NK-92 (cell line): ENCODE results near the gene DNAJC1.
"Not testable (repeated sequence)": the region's sequence is repeated elsewhere in the genome, so short reads cannot be mapped to it uniquely, and the experiment has no call there.

Experiments
- DNase-seq: peaks from one replicate; lab custom pipeline; 2025; ENCODE audit not compliant: unreplicated experiment; lab: John Stamatoyannopoulos, UW

The DNAJC1 gene

GRCh38 chr10:21912625-21913024 lies 90.9 kb downstream of the DNAJC1 start:
- no peak for DNase-seq

GRCh38 chr10:21910798-21911197 lies 92.7 kb downstream of the DNAJC1 start:
- DNase-seq = no peak

GRCh38 chr10:21907436-21907835 lies 96.1 kb downstream of the DNAJC1 start:
- no peak for DNase-seq

- no peak for DNase-seq
Observed at GRCh38 chr10:21904930-21905329, 98.6 kb downstream of the DNAJC1 start.

GRCh38 chr10:21899736-21900135 lies 103.8 kb downstream of the DNAJC1 start:
- no peak for DNase-seq

GRCh38 chr10:21895932-21896331 lies 107.6 kb downstream of the DNAJC1 start:
- DNase-seq = no peak

GRCh38 chr10:21894648-21895342 lies 108.7 kb downstream of the DNAJC1 start:
- no peak for DNase-seq

GRCh38 chr10:21891439-21891838 lies 112.1 kb downstream of the DNAJC1 start:
- no peak for DNase-seq

GRCh38 chr10:21889477-21890275 lies 113.9 kb downstream of the DNAJC1 start:
- DNase-seq = no peak

- no peak for DNase-seq
Observed at GRCh38 chr10:21888959-21889358, 114.6 kb downstream of the DNAJC1 start.

GRCh38 chr10:21885940-21886339 lies 117.6 kb downstream of the DNAJC1 start:
- DNase-seq = no peak

- no peak for DNase-seq
Observed at GRCh38 chr10:21873198-21873597, 130.3 kb downstream of the DNAJC1 start.

GRCh38 chr10:21872771-21873170 lies 130.8 kb downstream of the DNAJC1 start:
- not testable (repeated sequence) for DNase-seq

GRCh38 chr10:21870849-21871248 lies 132.7 kb downstream of the DNAJC1 start:
- no peak for DNase-seq

GRCh38 chr10:21869087-21869486 lies 134.4 kb downstream of the DNAJC1 start:
- DNase-seq = not testable (repeated sequence)

- no peak for DNase-seq
Observed at GRCh38 chr10:21860718-21861117, 142.8 kb downstream of the DNAJC1 start.

GRCh38 chr10:21858455-21858854 lies 145.1 kb downstream of the DNAJC1 start:
- no peak for DNase-seq

GRCh38 chr10:21849607-21850006 lies 153.9 kb downstream of the DNAJC1 start:
- DNase-seq = no peak

- DNase-seq = no peak
Observed at GRCh38 chr10:21843645-21844044, 159.9 kb downstream of the DNAJC1 start.

- not testable (repeated sequence) for DNase-seq
Observed at GRCh38 chr10:21841273-21841672, 162.3 kb downstream of the DNAJC1 start.

GRCh38 chr10:21837487-21837886 lies 166.0 kb downstream of the DNAJC1 start:
- DNase-seq = not testable (repeated sequence)

- not testable (repeated sequence) for DNase-seq
Observed at GRCh38 chr10:21834574-21834973, 169.0 kb downstream of the DNAJC1 start.

- DNase-seq = no peak
Observed at GRCh38 chr10:21832821-21833130, 170.8 kb downstream of the DNAJC1 start.
